HG03175 (cell line): Measurements from ENCODE around the gene ARF5.
A peak's percentile ranks its signal among the peaks of the same experiment; 100 is the strongest.

Experiments
- ATAC-seq: cut with Tn5 transposase; IDR thresholded peaks from one replicate; pipeline ENCODE4 v1.9.1; 2021; ENCODE audit warnings: mild to moderate bottlenecking, moderate library complexity; ENCODE audit not compliant: unreplicated experiment

Gene ARF5

GRCh38 chr7:127588697-127589482 lies 679 bp downstream of the ARF5 start:
- peak; percentile 17 for ATAC-seq

DNA sequence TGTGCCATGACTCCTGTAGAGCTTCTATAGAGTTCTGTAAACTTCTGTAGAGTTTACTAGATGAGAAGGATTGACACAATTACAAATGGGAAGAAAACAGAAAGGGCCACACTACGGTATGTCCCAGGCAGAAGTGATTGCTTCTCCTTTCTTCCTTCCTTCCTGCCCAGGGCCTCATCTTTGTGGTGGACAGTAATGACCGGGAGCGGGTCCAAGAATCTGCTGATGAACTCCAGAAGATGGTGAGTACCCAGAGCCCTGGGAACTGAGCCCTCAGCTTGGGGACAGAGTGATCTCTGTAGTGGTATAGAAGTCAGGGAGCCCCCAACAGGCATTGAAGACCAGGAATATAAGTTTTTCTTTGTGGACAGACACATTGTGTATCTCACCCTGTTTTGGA lies 1.7 kb downstream of the ARF5 start:
- ATAC-seq, result no peak

DNA sequence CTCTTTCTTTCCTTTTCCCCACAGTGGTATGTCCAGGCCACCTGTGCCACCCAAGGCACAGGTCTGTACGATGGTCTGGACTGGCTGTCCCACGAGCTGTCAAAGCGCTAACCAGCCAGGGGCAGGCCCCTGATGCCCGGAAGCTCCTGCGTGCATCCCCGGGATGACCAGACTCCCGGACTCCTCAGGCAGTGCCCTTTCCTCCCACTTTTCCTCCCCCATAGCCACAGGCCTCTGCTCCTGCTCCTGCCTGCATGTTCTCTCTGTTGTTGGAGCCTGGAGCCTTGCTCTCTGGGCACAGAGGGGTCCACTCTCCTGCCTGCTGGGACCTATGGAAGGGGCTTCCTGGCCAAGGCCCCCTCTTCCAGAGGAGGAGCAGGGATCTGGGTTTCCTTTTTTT lies 3.0 kb downstream of the ARF5 start:
- ATAC-seq, result no peak

- ATAC-seq, result no peak
These were observed 3.4 kb downstream of the ARF5 start for GRCh38 chr7:127591591-127591990.

DNA sequence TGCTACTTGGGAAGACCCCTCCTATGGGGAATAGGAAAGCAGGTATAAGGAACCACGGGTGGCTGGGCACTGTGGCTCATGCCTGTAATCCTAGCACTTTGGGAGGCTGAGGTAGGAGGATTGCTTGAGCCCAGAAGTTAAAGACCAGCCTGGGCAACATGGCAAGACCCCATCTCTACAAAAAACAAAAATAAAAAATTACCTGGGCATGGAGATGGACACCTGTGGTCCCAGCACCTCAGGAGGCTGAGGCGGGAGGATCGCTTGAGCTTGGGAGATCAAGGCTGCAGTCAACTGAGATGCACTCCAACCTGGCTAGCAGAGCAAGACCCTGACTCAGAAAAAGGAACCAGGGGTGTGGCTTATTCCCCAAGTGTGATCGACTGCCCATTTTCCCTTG lies 4.3 kb downstream of the ARF5 start:
- ATAC-seq, result no peak

GRCh38 chr7:127594490-127594889 lies 6.3 kb downstream of the ARF5 start:
- ATAC-seq, result no peak

- ATAC-seq, result no peak
These were observed 7.5 kb downstream of the ARF5 start for GRCh38 chr7:127595737-127596136.

- no peak for ATAC-seq
These were observed 10.1 kb downstream of the ARF5 start for GRCh38 chr7:127598318-127598717.

DNA sequence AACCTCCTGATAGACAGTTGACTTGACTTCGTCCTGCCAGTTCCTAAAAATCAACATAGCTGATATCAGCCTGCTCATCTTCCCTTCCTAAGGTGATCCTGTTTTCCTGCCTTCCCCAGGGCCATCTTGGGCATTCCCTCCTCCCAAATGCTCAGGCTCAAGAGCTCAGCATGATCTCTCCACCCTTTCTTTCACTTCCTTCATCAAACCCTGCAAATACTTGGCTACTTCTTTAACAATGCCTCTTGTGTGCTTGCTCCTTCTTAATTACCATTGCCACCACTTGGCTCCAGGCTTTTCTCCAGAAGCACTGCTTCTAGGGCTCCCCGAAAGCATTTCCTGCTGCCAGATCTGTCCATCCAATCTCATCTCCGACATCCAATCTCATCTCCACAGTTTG lies 12.7 kb downstream of the ARF5 start:
- no peak for ATAC-seq

DNA sequence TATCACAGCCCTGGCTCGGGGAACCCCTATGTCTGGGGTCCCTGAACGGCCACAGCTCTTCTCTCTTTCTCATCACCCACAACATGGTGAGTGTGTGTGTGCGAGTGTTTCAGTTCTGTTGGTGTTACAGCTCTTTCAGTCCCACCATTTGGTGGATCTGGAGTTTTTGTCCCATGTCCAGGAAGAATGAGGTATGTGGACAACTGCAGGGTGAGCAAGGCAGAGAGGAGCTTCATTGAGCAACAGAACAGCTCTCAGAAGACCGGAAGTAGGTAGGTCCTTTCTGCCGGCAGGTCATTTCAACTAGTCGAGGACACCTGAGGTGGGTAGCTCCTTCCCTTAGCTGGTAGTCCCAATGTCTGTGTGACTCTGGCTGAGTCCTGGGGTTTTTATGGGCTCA lies 20.2 kb downstream of the ARF5 start:
- ATAC-seq, result no peak

- no peak for ATAC-seq
These were observed 21.1 kb downstream of the ARF5 start for GRCh38 chr7:127609297-127609696.

DNA sequence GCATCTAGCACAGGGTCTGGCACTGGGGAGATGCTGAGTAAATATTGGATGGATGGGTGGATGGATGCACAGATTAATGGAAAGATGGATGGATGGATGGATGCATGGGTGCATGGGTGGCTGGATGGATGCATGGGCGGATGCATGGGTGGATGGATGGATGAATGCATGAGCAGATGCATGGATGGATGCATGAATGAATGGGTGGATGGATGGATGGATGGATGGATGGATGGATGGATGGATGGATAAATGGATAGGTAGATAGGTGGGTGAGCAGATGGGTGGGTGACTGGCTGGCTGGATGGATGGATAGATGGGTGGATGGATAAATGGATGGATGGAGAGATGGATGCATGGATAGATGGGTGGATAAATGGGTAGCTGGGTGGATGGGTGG lies 24.1 kb downstream of the ARF5 start:
- no peak for ATAC-seq

GRCh38 chr7:127616724-127617123 lies 28.5 kb downstream of the ARF5 start:
- no peak for ATAC-seq

DNA sequence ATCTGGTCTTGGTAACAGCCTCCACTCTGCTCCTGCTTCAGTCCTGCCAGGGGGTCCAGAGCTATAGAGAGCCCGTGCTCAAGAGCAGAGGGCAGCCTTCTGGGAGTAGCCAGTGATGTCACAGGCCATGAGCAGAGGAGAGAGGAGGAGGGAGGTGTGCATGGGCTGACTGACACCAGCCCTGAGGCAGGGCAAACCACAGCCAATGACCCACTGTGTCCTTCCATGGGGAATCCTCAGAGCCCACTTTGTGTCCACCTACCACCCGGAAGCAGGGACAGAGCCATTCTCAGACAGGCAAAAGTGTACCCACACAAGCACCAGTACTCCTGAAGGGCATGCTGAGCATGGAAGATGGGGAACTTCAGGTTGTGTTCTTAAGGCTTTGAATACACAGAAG lies 29.8 kb downstream of the ARF5 start, which contains the start of gene PAX4:
PAX4 (minus strand) TSS at position 101 of the 400 bp plus-strand sequence. CDS start 2,214 bp downstream, outside the sequence.
- no peak for ATAC-seq

- no peak for ATAC-seq
These were observed 30.6 kb downstream of the ARF5 start for GRCh38 chr7:127618775-127619174.

- ATAC-seq, result no peak
These were observed 31.6 kb downstream of the ARF5 start for GRCh38 chr7:127619681-127620405.

DNA sequence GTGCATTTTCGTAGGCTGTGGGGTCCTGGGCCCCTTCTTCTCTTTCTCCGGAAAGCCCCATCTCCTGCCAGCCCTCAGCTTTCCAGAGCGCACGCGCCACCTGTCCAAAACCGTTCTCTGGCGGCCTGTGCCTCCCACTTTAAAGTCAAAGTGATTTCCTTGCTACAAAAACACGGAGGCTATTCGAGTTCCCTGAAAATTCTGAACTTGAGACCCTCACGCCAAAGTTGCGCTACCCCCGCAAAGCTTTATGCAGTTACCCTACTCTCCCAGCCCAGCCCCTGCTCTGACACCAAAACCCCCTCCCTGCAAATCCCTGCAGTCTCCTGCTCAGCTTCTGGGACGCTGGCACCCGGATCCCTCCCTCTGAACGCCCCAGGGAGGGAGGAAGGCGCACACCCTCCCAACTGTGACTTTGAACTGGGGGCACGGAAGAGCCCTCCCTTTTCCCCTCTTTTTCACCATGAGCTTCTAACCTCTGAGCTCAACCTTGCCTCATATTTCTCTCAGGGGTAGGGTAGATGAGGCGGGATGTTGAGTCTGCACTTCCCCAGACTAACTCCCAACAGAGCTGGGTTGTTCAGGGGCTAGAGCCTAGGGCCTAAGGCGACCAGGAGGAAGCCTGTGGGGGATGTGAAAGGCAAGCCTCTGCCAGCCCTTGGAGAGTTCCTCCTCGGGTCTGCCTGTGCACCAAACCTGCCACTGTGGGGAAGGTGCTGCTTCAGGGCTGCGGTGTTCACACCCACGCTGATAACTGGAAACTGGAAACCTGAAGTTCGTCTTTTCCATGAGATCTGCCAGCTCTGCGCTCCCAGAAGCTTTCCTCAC lies 32.4 kb downstream of the ARF5 start:
- no peak for ATAC-seq

DNA sequence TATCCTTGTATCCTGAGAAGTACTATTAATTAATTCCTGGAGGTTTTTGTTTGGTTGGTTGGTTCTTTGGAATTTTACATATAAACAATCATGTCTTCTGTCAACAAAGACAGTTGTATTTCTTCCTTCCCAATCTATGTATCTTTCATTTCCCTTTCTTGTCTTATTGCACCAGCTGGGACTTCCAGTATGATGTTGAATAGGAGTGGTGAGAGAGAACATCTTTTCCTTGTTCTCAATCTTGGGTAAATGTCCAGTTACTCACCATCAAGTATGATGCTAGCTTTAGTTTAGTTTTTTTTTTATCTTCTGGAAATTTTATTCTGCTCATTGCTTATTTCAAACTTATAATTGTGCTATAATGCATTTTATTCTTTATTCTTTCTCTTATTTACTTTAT lies 37.1 kb downstream of the ARF5 start:
- ATAC-seq, result no peak

- ATAC-seq, result no peak
These were observed 40.2 kb downstream of the ARF5 start for GRCh38 chr7:127628445-127628844.

GRCh38 chr7:127629268-127629854 lies 41.1 kb downstream of the ARF5 start:
- ATAC-seq, result peak; percentile 49

- no peak for ATAC-seq
These were observed 44.2 kb downstream of the ARF5 start for GRCh38 chr7:127632276-127632910.
